Skeletal muscle cell (primary cell): ENCODE results near the gene ADGRE1.

Experiments
- DNase-seq: peaks from one replicate; pipeline ENCODE4 v3.0.0-alpha.2; 2010; ENCODE audit warnings: low read depth
- H3K4me3 ChIP-seq: 2 replicates; pipeline ENCODE4 v1.5.1; 2011; ENCODE audit warnings: low read depth, mild to moderate bottlenecking, control low read depth, low read length, moderate library complexity

Gene ADGRE1

GRCh38 chr19:6875218-6875617 is 12.2 kb upstream of the ADGRE1 start:
- no peak overlapping the region for H3K4me3 ChIP-seq
- DNase-seq = no peak

- DNase-seq = no peak
- no peak overlapping the region for H3K4me3 ChIP-seq
Observed at GRCh38 chr19:6876748-6877147, 10.6 kb upstream of the ADGRE1 start.

GRCh38 chr19:6877766-6878165 is 9.6 kb upstream of the ADGRE1 start:
- no peak for DNase-seq
- H3K4me3 ChIP-seq = no peak overlapping the region

GRCh38 chr19:6886277-6886897 is 992 bp upstream of the ADGRE1 start:
- no peak overlapping the region for H3K4me3 ChIP-seq

GRCh38 chr19:6888967-6889366 is 1.6 kb downstream of the ADGRE1 start:
- no peak overlapping the region for H3K4me3 ChIP-seq

More at GRCh38 chr19:6886277-6886897, 992 bp upstream of the ADGRE1 start:
- DNase-seq = no peak

GRCh38 chr19:6890401-6890913 is 3.1 kb downstream of the ADGRE1 start:
- H3K4me3 ChIP-seq = no peak overlapping the region
- no peak for DNase-seq

More at GRCh38 chr19:6888967-6889366, 1.6 kb downstream of the ADGRE1 start:
- DNase-seq = no peak

- no peak for DNase-seq
- H3K4me3 ChIP-seq = no peak overlapping the region
Observed at GRCh38 chr19:6890938-6891337, 3.6 kb downstream of the ADGRE1 start.

GRCh38 chr19:6891761-6892385 is 4.5 kb downstream of the ADGRE1 start:
- no peak for DNase-seq
- no peak overlapping the region for H3K4me3 ChIP-seq

- DNase-seq = no peak
- no peak overlapping the region for H3K4me3 ChIP-seq
Observed at GRCh38 chr19:6894313-6894712, 6.9 kb downstream of the ADGRE1 start.

GRCh38 chr19:6903446-6903845 is 16.1 kb downstream of the ADGRE1 start:
- no peak overlapping the region for H3K4me3 ChIP-seq
- DNase-seq = no peak

GRCh38 chr19:6906559-6907060 is 19.2 kb downstream of the ADGRE1 start:
- H3K4me3 ChIP-seq = no peak overlapping the region
- DNase-seq = no peak

GRCh38 chr19:6911523-6911922 is 24.1 kb downstream of the ADGRE1 start:
- DNase-seq = no peak
- no peak overlapping the region for H3K4me3 ChIP-seq

GRCh38 chr19:6914321-6914720 is 26.9 kb downstream of the ADGRE1 start:
- no peak for DNase-seq
- H3K4me3 ChIP-seq = no peak overlapping the region

- no peak overlapping the region for H3K4me3 ChIP-seq
- no peak for DNase-seq
Observed at GRCh38 chr19:6916952-6917351, 29.6 kb downstream of the ADGRE1 start.

- no peak overlapping the region for H3K4me3 ChIP-seq
Observed at GRCh38 chr19:6925386-6925785, 38.0 kb downstream of the ADGRE1 start.

GRCh38 chr19:6925801-6926751 is 38.7 kb downstream of the ADGRE1 start:
- DNase-seq = no peak
- no peak overlapping the region for H3K4me3 ChIP-seq

More at GRCh38 chr19:6925386-6925785, 38.0 kb downstream of the ADGRE1 start:
- no peak for DNase-seq

- H3K4me3 ChIP-seq = no peak overlapping the region
- no peak for DNase-seq
Observed at GRCh38 chr19:6930190-6930589, 42.8 kb downstream of the ADGRE1 start.

GRCh38 chr19:6935069-6935468 is 47.7 kb downstream of the ADGRE1 start:
- no peak for DNase-seq
- H3K4me3 ChIP-seq = no peak overlapping the region

GRCh38 chr19:6935618-6936017 is 48.2 kb downstream of the ADGRE1 start:
- DNase-seq = no peak
- H3K4me3 ChIP-seq = no peak overlapping the region

- no peak for DNase-seq
- no peak overlapping the region for H3K4me3 ChIP-seq
Observed at GRCh38 chr19:6945733-6946132, 58.4 kb downstream of the ADGRE1 start.
